Thoracic aorta (tissue), 2 donors: ENCODE data around the gene LCN6. TPM values are rescaled to one million over a fixed set of nuclear protein-coding genes. Genes with fewer than 3 reads are reported as not detected.

Experiments used
- ATAC-seq: fragments of 150-250 bp; one replicate; pipeline ENCODE4 v1.8.0; 2017; ENCODE audit warnings: low read depth; ENCODE audit not compliant: insufficient number of reproducible peaks, low FRiP score
- DNase-seq: peaks from one replicate; pipeline ENCODE4 v3.0.0-alpha.2; 2020; ENCODE audit warnings: low spot score
- H3K27ac ChIP-seq, 2 donors: fragments of 200-600 bp; sonication (generic); 1 replicate in 1 of 2; 2 replicates in 1 of 2; pipeline ENCODE4 v1.5.1; 2016; ENCODE audit warnings: mild to moderate bottlenecking in 2 of 2, moderate library complexity in 2 of 2
- H3K27me3 ChIP-seq: fragments of 200-600 bp; sonication (generic); replicated peaks from 2 replicates; pipeline ENCODE4 v1.6.0; 2016; ENCODE audit warnings: mild to moderate bottlenecking; ENCODE audit not compliant: insufficient read depth
- H3K36me3 ChIP-seq: fragments of 200-600 bp; sonication (generic); one replicate; pipeline ENCODE4 v1.5.1; 2016
- H3K4me1 ChIP-seq, 2 donors: fragments of 200-600 bp; sonication (generic); 1 replicate in 1 of 2; 2 replicates in 1 of 2; pipeline versions ENCODE4 v1.5.1 to v1.6.0; 2016; ENCODE audit warnings: low read depth in 2 of 2, mild to moderate bottlenecking in 1 of 2; ENCODE audit not compliant: control insufficient read depth in 1 of 2
- H3K4me3 ChIP-seq: fragments of 200-600 bp; sonication (generic); 2 replicates; pipeline ENCODE4 v1.5.1; 2016; ENCODE audit warnings: mild to moderate bottlenecking
- H3K9me3 ChIP-seq: fragments of 200-600 bp; sonication (generic); 2 replicates; pipeline ENCODE4 v1.5.1; 2016
- total RNA-seq, 2 donors: library from RNA; depleted of rRNA; stranded (reverse); fragments of >200 nt; gene quantifications; one replicate each; pipeline versions ENCODE4 v1.1.0 to v1.2.3, GENCODE V29; 2016
- TF ChIP-seq, protein P1 (sequence below): fragments of 200-600 bp; sonication (generic); IDR thresholded peaks from one replicate; pipeline ENCODE4 v1.5.1; 2019; ENCODE audit warnings: antibody characterized with exemption

LCN6 gene
- total RNA-seq, 2 donors from 2014 or later, result 4.5 to 25.3 TPM

DNA sequence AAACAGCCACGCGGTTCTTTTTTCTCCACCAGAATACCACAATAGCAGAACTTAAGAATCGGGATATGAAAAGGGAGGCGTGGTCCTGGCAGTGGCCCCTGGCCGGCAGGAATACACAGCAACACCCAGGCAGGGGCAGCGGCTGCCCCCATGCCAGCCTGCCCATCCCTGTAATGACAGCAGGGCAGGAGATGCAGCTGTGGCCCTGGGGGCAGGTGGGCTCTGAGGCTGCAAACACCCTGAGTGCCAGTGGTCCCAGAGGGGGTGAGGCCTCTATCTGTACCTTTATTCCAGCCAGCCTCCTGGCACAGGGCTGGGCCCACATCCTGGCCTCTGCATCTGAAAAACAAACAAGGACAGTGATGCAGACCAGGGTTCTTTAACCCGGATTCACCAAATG, 23.6 kb downstream of the LCN6 start:
- H3K9me3 ChIP-seq, result no peaks in the 10 kb centered on the region
- ATAC-seq (no peak), DNase-seq (no peak)
- TF ChIP-seq, protein P1, sequence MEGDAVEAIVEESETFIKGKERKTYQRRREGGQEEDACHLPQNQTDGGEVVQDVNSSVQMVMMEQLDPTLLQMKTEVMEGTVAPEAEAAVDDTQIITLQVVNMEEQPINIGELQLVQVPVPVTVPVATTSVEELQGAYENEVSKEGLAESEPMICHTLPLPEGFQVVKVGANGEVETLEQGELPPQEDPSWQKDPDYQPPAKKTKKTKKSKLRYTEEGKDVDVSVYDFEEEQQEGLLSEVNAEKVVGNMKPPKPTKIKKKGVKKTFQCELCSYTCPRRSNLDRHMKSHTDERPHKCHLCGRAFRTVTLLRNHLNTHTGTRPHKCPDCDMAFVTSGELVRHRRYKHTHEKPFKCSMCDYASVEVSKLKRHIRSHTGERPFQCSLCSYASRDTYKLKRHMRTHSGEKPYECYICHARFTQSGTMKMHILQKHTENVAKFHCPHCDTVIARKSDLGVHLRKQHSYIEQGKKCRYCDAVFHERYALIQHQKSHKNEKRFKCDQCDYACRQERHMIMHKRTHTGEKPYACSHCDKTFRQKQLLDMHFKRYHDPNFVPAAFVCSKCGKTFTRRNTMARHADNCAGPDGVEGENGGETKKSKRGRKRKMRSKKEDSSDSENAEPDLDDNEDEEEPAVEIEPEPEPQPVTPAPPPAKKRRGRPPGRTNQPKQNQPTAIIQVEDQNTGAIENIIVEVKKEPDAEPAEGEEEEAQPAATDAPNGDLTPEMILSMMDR, result no peak
- no peaks in the 10 kb centered on the region for H3K27me3 ChIP-seq
- no peak overlapping the region for H3K27ac ChIP-seq
- peaks cover 21% of the 10 kb centered on the region for H3K36me3 ChIP-seq
- H3K4me1 ChIP-seq, result peaks cover 8 to 28% of the 10 kb centered on the region in 2 donors
- H3K4me3 ChIP-seq, result no peak overlapping the region

DNA sequence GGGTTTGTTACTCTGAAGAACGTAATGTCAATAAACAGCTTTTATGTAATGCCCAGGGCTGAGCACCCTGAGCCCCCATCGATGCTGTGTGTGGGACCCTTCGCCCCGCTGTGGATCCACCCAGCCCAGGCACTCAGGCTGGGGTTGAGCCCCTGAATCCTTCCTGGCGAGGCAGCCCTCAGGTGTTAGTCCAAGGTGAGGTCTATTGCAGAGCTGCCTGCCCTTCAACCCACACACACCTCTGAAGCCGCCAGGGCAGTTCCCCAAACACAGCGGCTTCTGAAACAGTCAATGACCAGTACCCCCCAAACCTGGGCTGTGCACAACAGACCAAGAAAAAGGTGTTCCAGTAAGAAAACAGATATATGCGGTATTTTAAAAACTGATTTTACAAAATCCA, 24.3 kb downstream of the LCN6 start:
- Histone ChIP-seq H3K4me3 (no peak overlapping the region), H3K4me1 (peaks cover 8 to 24% of the 10 kb centered on the region in 2 donors), H3K9me3 (no peaks in the 10 kb centered on the region), H3K27ac (no peak overlapping the region), H3K36me3 (peaks cover 21% of the 10 kb centered on the region), H3K27me3 (no peaks in the 10 kb centered on the region)
- no peak for DNase-seq
- ATAC-seq, result no peak
- TF ChIP-seq, protein P1, result no peak

DNA sequence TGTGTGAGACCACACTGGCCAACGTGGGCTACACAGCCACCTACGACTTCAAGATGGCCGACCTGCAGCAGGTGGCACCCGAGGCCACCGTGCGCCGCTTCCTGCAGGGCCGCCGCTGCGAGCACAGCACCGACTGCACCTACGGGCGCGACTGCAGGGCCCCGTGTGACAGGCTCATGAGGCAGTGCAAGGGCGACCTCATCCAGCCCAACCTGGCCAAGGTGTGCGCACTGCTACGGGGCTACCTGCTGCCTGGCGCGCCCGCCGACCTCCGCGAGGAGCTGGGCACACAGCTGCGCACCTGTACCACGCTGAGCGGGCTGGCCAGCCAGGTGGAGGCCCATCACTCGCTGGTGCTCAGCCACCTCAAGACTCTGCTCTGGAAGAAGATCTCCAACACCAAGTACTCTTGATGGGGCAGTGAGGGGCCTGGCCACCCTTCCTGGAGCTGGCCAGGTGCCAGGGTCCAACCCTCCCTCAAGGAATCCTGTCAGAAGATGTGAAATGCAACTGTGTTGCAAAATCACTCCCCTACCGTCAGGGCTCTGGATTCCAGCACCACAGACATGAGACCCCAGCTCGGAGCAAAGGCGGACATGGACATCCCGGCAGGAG, 24.9 kb downstream of the LCN6 start:
- TF ChIP-seq, protein P1, result no peak
- H3K9me3 ChIP-seq, result no peaks in the 10 kb centered on the region
- no peak for ATAC-seq
- H3K4me3 ChIP-seq, result no peak overlapping the region
- H3K27me3 ChIP-seq, result no peaks in the 10 kb centered on the region
- no peak for DNase-seq
- H3K4me1 ChIP-seq, result peaks cover 8 to 19% of the 10 kb centered on the region in 2 donors
- H3K36me3 ChIP-seq, result peaks cover 21% of the 10 kb centered on the region
- H3K27ac ChIP-seq, result no peak overlapping the region

DNA sequence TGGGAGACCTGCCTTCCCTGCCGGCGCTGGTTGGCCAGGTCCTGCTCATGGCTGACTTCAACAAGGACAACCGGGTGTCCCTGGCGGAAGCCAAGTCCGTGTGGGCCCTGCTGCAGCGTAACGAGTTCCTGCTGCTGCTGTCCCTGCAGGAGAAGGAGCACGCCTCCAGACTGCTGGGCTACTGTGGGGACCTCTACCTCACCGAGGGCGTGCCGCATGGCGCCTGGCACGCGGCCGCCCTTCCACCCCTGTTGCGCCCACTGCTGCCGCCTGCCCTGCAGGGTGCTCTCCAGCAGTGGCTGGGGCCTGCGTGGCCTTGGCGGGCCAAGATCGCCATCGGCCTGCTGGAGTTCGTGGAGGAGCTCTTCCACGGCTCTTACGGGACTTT, 25.4 kb downstream of the LCN6 start:
- no peak overlapping the region for H3K27ac ChIP-seq
- peaks cover 8 to 17% of the 10 kb centered on the region in 2 donors for H3K4me1 ChIP-seq
- no peaks in the 10 kb centered on the region for H3K9me3 ChIP-seq
- no peaks in the 10 kb centered on the region for H3K27me3 ChIP-seq
- peaks cover 21% of the 10 kb centered on the region for H3K36me3 ChIP-seq
- TF ChIP-seq, protein P1, result no peak
- ATAC-seq (no peak), DNase-seq (no peak)
- no peak overlapping the region for H3K4me3 ChIP-seq

DNA sequence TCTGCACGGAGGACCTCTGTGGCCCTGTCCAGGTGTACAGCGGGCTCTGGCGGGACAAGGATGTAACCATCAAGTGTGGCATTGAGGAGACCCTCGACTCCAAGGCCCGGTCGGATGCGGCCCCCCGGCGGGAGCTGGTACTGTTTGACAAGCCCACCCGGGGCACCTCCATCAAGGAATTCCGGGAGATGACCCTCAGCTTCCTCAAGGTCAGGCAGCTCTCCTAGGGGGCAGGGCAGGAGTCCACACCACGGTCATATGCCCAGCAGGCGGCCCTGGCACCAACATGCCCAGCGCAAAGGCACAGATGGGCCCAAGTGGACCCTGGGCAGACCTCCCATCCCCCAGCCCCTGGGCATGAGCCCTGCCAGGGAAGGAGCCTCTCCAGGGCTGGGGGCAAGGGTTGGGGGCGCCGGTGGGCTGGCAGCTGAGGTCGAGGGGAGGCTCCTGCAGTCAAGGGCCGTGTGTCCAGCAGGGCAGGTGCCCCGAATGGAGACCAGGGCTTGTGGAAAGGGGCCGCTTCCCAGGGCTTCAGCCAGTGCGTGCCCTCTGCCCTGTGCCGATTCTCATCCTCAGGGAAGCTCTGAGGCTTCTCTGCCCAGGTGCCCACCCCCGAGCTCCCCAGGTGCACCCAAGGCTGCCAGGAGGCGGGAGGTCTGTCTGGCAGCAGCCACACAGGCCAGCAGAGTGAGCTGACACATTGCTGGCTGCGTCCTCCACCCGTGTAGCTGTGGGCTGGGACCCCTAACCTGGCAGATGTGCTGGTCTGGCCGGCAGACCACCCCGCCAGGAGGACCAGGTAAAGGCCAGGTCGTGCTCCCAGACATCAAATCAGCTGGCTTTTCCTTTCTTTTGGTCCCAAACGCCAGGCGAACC, 26.0 kb downstream of the LCN6 start:
- DNase-seq (no peak), ATAC-seq (no peak)
- Histone ChIP-seq H3K27me3 (no peaks in the 10 kb centered on the region), H3K27ac (no peak overlapping the region), H3K36me3 (peaks cover 21% of the 10 kb centered on the region), H3K4me1 (peaks cover 8 to 17% of the 10 kb centered on the region in 2 donors), H3K9me3 (no peaks in the 10 kb centered on the region), H3K4me3 (no peak overlapping the region)
- TF ChIP-seq, protein P1, result no peak
